ENCODE results near the gene SCN8A. TPM values are rescaled to one million over a fixed set of nuclear protein-coding genes. Genes with fewer than 3 reads are reported as not detected.
A peak's percentile ranks its signal among the peaks of the same experiment; 100 is the strongest.

The SCN8A gene
- total and polyA plus RNA-seq, 2 donors (not counting 3 experiments of a cell fraction or from before 2014, with no cell fraction given): 9.4 to 20.4 TPM

- Histone ChIP-seq H2AFZ (ENCODE audit: low read depth, low read length) (peak overlapping the region; percentile 87), H3K9me3 (replicated peaks; ENCODE audit: control insufficient read depth, insufficient read depth, low read length) (no peaks in the 10 kb centered on the region), H3K36me3 (ENCODE audit: control insufficient read depth in 2 of 2, extremely low read depth in 1 of 2, insufficient read depth in 2 of 2, low read length in 2 of 2) (no peaks in the 10 kb centered on the region), H3K27ac (ENCODE audit: insufficient read depth, low read depth, low read length) (peak overlapping the region; percentile 55), H3K27me3 (ENCODE audit: control insufficient read depth in 2 of 2, insufficient read depth in 2 of 2, low read length in 2 of 2) (no peaks in the 10 kb centered on the region), H3K4me1 (ENCODE audit: control insufficient read depth, extremely low read depth, insufficient read depth, low read length) (peaks cover 46% of the 10 kb centered on the region), H3K4me3 (replicated peaks in 1 of 3; ENCODE audit: insufficient read depth in 1 of 3, low read depth in 1 of 3, low read length in 3 of 3) (peak overlapping the region in 1 of 3 experiments; percentile 13), H3K9ac (replicated peaks; ENCODE audit: extremely low read depth, insufficient read depth, low read length) (peak overlapping the region; percentile 45), H3K79me2 (ENCODE audit: control insufficient read depth, insufficient read depth, low read length) (peaks cover 20% of the 10 kb centered on the region), H3K9me1 (replicated peaks; ENCODE audit: control insufficient read depth, extremely low read depth, insufficient read depth, low read length) (no peaks in the 10 kb centered on the region), H3K4me2 (ENCODE audit: insufficient read depth, low read length) (peak overlapping the region; percentile 56), H4K20me1 (replicated peaks; ENCODE audit: control insufficient read depth, extremely low read depth, insufficient read depth, low read length) (no peaks in the 10 kb centered on the region)
- intact Hi-C loops (cut with micrococcal nuclease): loop anchor here (10.0 kb wide), 1 partner anchor 191 kb away; no protein-coding TSS in a partner anchor
- FAIRE-seq: peak; percentile 62
- dilution Hi-C loops (cut with MboI; ENCODE audit: extremely low pct_ligation_motif_present, low sequenced_read_pairs): no loop called here
- POLR2A ChIA-PET: interaction anchor here (1.5 kb wide), 1 partner anchor 8 kb away, joined by 4 read pairs; no protein-coding TSS in a partner anchor
- TF ChIP-seq MYC (IDR thresholded peaks at IDR 0.05; ENCODE audit: low read depth, low read length) (no peak), EZH2 (IDR thresholded peaks at IDR 0.05; ENCODE audit: borderline replicate concordance, low read depth, low read length, severe bottlenecking) (no peak), FOS (IDR thresholded peaks at IDR 0.05; ENCODE audit: borderline replicate concordance, insufficient read depth, low read length) (peak; percentile 61), CTCF (IDR thresholded peaks at IDR 0.05; ENCODE audit: extremely low read depth in 1 of 2, insufficient read depth in 1 of 2, low read depth in 1 of 2, low read length in 2 of 2) (no peak), JUN (IDR thresholded peaks at IDR 0.05; ENCODE audit: borderline replicate concordance, insufficient read depth, insufficient read length, low read depth) (peak; percentile 64), POLR2A (IDR thresholded peaks at IDR 0.05; ENCODE audit: low read depth, low read length) (no peak), MAX (IDR thresholded peaks at IDR 0.05; ENCODE audit: insufficient read depth, insufficient read length) (no peak)
- CTCF ChIA-PET: interaction anchor here (0.5 to 1.7 kb wide), 8 partner anchors 10 to 344 kb away, joined by 3 to 9 read pairs (median 4); partner anchors contain the start of gene SCN8A
- BruUV-seq (replicated peaks): no TSS peak
- DNase-seq (ENCODE audit: low read depth, low spot score): peak; percentile 91
These were observed 92.8 kb downstream of the SCN8A start for GRCh38 chr12:51683763-51684357.

Data from endothelial cell of umbilical vein (primary cell).